Stimulated activated CD8-positive, alpha-beta memory T cell treated with anti-CD3 and anti-CD28 coated beads, Interleukin-15, amount 100 ng/mL, for 24 hours (primary cell): Measurements from ENCODE around the gene PIK3CD.
"Not testable (repeated sequence)": the region's sequence is repeated elsewhere in the genome, so short reads cannot be mapped to it uniquely, and the experiment has no call there.

Experiments
- DNase-seq: peaks from one replicate; pipeline ENCODE4 v3.0.0-alpha.2; 2020; ENCODE audit warnings: low read depth

PIK3CD gene

GRCh38 chr1:9736241-9736640 is 84.7 kb downstream of the PIK3CD start:
- no peak for DNase-seq

- DNase-seq = no peak
These were observed 85.5 kb downstream of the PIK3CD start for GRCh38 chr1:9737057-9737456.

GRCh38 chr1:9737671-9738070 is 86.1 kb downstream of the PIK3CD start:
- no peak for DNase-seq

- DNase-seq = no peak
These were observed 92.7 kb downstream of the PIK3CD start for GRCh38 chr1:9744106-9744799.

GRCh38 chr1:9746211-9746610 is 94.7 kb downstream of the PIK3CD start:
- DNase-seq = no peak

- DNase-seq = no peak
These were observed 95.1 kb downstream of the PIK3CD start for GRCh38 chr1:9746651-9747050.

- not testable (repeated sequence) for DNase-seq
These were observed 96.9 kb downstream of the PIK3CD start for GRCh38 chr1:9748391-9748790.

- DNase-seq = no peak
These were observed 97.8 kb downstream of the PIK3CD start for GRCh38 chr1:9749361-9749760.

GRCh38 chr1:9751971-9752370 is 100.4 kb downstream of the PIK3CD start:
- DNase-seq = no peak

- DNase-seq = no peak
These were observed 101.6 kb downstream of the PIK3CD start for GRCh38 chr1:9753121-9753531.

- DNase-seq = no peak
These were observed 104.0 kb downstream of the PIK3CD start for GRCh38 chr1:9755441-9755995.

GRCh38 chr1:9758559-9759121 is 107.1 kb downstream of the PIK3CD start:
- no peak for DNase-seq

- no peak for DNase-seq
These were observed 108.4 kb downstream of the PIK3CD start for GRCh38 chr1:9759939-9760338.

- no peak for DNase-seq
These were observed 109.3 kb downstream of the PIK3CD start for GRCh38 chr1:9760824-9761223.

GRCh38 chr1:9761855-9762254 is 110.3 kb downstream of the PIK3CD start:
- DNase-seq = no peak

GRCh38 chr1:9762446-9762845 is 110.9 kb downstream of the PIK3CD start:
- not testable (repeated sequence) for DNase-seq

- no peak for DNase-seq
These were observed 112.4 kb downstream of the PIK3CD start for GRCh38 chr1:9763914-9764313.

GRCh38 chr1:9764550-9764949 is 113.0 kb downstream of the PIK3CD start:
- DNase-seq = no peak

- no peak for DNase-seq
These were observed 115.4 kb downstream of the PIK3CD start for GRCh38 chr1:9766759-9767442.

GRCh38 chr1:9767964-9768668 is 116.6 kb downstream of the PIK3CD start:
- no peak for DNase-seq

GRCh38 chr1:9768983-9769382 is 117.5 kb downstream of the PIK3CD start:
- no peak for DNase-seq

- no peak for DNase-seq
These were observed 118.8 kb downstream of the PIK3CD start for GRCh38 chr1:9770298-9770697.
